ENCODE results near the gene ACTL10.

DNA sequence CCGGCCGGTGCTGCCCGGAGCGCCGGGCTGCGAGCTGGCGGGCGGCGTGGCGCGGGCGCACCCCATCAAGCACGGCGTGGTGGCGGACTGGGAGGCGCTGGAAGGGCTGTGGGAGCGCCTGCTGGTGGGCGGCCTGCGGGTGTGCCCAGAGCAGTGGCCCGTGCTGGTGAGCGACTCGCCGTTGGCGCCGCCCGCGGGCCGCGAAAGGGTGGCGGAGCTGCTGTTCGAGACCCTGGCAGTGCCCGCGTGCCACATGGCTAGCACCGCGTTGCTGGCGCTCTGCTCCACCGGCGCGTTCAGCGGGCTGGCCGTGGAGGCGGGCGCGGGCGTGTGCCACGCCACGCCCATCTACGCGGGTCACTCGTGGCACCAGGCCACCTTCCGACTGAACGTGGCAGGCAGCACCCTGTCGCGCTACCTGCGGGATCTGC is 517 bp downstream of the ACTL10 start:
- TF ChIP-seq, protein P1, sequence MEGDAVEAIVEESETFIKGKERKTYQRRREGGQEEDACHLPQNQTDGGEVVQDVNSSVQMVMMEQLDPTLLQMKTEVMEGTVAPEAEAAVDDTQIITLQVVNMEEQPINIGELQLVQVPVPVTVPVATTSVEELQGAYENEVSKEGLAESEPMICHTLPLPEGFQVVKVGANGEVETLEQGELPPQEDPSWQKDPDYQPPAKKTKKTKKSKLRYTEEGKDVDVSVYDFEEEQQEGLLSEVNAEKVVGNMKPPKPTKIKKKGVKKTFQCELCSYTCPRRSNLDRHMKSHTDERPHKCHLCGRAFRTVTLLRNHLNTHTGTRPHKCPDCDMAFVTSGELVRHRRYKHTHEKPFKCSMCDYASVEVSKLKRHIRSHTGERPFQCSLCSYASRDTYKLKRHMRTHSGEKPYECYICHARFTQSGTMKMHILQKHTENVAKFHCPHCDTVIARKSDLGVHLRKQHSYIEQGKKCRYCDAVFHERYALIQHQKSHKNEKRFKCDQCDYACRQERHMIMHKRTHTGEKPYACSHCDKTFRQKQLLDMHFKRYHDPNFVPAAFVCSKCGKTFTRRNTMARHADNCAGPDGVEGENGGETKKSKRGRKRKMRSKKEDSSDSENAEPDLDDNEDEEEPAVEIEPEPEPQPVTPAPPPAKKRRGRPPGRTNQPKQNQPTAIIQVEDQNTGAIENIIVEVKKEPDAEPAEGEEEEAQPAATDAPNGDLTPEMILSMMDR (conservative IDR thresholded peaks at IDR 0.05; ENCODE audit: low read depth in 2 of 2) = no peak
- TF ChIP-seq EZH2 (IDR thresholded peaks at IDR 0.05; ENCODE audit: low read depth, unreplicated experiment) = no peak
- no peak for TF ChIP-seq POLR2AphosphoS5 (IDR thresholded peaks at IDR 0.05; ENCODE audit: low read depth)
- TF ChIP-seq, protein P2, sequence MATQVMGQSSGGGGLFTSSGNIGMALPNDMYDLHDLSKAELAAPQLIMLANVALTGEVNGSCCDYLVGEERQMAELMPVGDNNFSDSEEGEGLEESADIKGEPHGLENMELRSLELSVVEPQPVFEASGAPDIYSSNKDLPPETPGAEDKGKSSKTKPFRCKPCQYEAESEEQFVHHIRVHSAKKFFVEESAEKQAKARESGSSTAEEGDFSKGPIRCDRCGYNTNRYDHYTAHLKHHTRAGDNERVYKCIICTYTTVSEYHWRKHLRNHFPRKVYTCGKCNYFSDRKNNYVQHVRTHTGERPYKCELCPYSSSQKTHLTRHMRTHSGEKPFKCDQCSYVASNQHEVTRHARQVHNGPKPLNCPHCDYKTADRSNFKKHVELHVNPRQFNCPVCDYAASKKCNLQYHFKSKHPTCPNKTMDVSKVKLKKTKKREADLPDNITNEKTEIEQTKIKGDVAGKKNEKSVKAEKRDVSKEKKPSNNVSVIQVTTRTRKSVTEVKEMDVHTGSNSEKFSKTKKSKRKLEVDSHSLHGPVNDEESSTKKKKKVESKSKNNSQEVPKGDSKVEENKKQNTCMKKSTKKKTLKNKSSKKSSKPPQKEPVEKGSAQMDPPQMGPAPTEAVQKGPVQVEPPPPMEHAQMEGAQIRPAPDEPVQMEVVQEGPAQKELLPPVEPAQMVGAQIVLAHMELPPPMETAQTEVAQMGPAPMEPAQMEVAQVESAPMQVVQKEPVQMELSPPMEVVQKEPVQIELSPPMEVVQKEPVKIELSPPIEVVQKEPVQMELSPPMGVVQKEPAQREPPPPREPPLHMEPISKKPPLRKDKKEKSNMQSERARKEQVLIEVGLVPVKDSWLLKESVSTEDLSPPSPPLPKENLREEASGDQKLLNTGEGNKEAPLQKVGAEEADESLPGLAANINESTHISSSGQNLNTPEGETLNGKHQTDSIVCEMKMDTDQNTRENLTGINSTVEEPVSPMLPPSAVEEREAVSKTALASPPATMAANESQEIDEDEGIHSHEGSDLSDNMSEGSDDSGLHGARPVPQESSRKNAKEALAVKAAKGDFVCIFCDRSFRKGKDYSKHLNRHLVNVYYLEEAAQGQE (IDR thresholded peaks at IDR 0.05; ENCODE audit: unreplicated experiment) = no peak
- no peak for TF ChIP-seq EZH2phosphoT487 (IDR thresholded peaks at IDR 0.05; ENCODE audit: unreplicated experiment)
- TF ChIP-seq CREB1 (CRISPR knock-in tag; IDR thresholded peaks at IDR 0.05; ENCODE audit: low read depth) = no peak
- TF ChIP-seq, protein P3, sequence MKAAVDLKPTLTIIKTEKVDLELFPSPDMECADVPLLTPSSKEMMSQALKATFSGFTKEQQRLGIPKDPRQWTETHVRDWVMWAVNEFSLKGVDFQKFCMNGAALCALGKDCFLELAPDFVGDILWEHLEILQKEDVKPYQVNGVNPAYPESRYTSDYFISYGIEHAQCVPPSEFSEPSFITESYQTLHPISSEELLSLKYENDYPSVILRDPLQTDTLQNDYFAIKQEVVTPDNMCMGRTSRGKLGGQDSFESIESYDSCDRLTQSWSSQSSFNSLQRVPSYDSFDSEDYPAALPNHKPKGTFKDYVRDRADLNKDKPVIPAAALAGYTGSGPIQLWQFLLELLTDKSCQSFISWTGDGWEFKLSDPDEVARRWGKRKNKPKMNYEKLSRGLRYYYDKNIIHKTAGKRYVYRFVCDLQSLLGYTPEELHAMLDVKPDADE (IDR thresholded peaks at IDR 0.05) = no peak
- no peak for TF ChIP-seq STAT1 (IDR thresholded peaks at IDR 0.05; ENCODE audit: unreplicated experiment)

Measured in GM23338 (cell line).